GM19035 (cell line): ENCODE data around the gene PGPEP1.

Source experiments
- ATAC-seq: cut with Tn5 transposase; IDR thresholded peaks from one replicate; pipeline ENCODE4 v1.9.1; 2021; ENCODE audit not compliant: unreplicated experiment

PGPEP1 gene

DNA sequence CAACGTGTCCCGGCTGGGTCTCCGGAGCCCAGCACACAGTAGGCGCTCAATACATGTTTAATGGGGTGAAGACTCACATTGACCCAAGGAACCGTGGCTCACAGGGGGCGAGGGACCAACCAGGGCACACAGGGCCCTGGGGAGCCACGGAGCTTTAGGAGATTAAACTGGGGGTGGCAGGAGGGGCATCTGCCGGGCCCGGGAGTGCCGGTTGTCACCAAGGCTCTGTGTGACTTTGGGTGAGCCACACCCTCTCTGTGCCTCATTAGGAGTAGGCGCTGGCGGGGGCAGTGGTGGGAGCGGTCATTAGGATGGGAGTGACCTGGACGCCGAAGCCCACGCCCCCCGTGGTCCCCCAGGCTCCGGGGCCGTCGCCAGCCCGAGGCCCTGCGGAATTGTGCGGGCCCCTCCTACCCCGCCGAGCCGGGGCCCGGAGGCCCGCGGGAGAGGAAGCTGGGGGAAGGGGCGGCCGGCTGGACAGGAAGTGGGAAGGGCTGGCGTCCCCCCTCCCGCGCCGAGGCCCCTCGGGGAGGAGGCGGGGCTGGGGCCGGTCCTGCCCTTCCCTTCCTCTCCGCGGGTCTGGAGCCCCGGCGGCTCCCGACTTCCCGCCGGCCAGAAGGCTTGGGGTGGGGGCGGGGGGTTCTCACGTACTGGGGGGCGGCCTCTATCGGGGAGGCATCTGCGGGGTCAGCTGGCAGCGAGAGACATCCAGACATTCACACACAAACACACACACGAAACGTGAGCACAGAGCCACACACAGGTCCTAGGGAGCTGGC lies 77.0 kb downstream of the PGPEP1 start:
- ATAC-seq, result no peak

DNA sequence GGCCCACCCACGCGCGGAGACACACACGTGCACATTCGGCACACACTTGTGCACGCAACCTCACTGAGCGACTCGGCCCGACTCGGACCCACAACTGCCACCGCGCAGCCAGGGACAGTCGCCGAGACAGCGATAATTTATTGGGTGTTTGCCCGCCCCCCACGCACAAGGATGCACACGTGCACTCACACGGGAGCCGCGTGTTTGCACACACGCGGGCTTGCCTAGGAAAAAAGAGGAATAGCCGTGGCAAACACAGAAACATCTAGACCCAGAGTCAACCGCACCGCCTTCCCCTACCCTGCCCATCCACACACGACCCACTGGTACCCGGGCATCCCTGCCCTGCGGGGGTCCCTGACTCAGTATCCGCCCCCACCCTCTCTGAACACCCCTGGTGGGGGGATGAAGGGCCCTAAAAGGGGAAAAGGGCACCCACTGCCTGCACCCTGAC lies 77.7 kb downstream of the PGPEP1 start:
- ATAC-seq, result no peak

GRCh38 chr19:18418483-18419194 lies 78.2 kb downstream of the PGPEP1 start:
- ATAC-seq, result peak; percentile 13

DNA sequence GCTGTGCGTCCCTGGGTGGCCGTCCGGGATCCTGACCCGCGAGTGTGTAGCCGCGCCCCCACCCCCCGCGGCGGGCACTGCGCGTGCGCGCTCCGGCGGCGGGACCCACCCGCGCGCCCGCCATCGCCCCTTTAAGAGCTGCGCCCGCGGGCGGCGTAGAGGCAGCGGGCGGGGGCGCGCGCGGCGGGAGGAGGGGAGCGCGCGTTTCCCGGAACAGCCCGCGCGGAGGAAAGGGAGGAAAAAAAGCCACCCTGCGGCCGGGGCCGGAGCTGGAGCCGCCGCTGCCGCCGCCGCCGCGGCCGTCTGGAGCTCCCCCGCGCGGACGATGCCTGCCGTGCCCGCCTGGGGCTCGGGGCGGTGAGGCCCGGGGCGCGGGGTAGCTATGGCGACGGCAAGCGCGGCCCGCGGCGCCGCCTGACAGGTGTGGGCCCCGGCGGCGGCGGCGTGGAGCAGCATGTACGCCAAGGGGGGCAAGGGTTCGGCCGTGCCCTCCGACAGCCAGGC lies 78.8 kb downstream of the PGPEP1 start, which contains the start of gene SSBP4:
SSBP4 (plus strand) TSS at position 204 of the 504 bp plus-strand sequence; CDS start at position 455, 251 bp downstream.
- peak; percentile 42 for ATAC-seq
